ENCODE data around the gene GET3. TPM values are rescaled to one million over a fixed set of nuclear protein-coding genes. Genes with fewer than 3 reads are reported as not detected.

GET3 gene
- 10 to 100 TPM; 52.4 to 55.0 TPM for total RNA-seq

GRCh38 chr19:12736995-12737834 is at the start of gene GET3:
Gene GET3, plus strand, starts transcription at chr19:12737497. Its CDS starts 9 bp downstream, at chr19:12737506.

GRCh38 chr19:12696366-12697335 is 40.6 kb upstream of the GET3 start, which contains the start of gene FBXW9:
Gene FBXW9, minus strand, starts transcription at chr19:12696631. Its CDS starts 50 bp downstream, at chr19:12696581.

GRCh38 chr19:12723641-12724426 is 13.5 kb upstream of the GET3 start, which contains the start of gene TNPO2:
Gene TNPO2, minus strand, starts transcription at chr19:12723932. Its CDS starts 2,955 bp downstream, at chr19:12720977.

GRCh38 chr19:12751635-12752034 is 14.3 kb downstream of the GET3 start, which contains the start of gene BEST2:
Gene BEST2, plus strand, starts transcription at chr19:12751791. Its CDS starts 802 bp downstream, at chr19:12752593.

GRCh38 chr19:12774588-12775555 is 37.6 kb downstream of the GET3 start, which contains the start of gene HOOK2:
Gene HOOK2, minus strand, starts transcription at chr19:12775552. Its CDS starts 103 bp downstream, at chr19:12775449.

GRCh38 chr19:12791345-12792050 is 54.2 kb downstream of the GET3 start, which contains the start of gene JUNB:
Gene JUNB, plus strand, starts transcription at chr19:12791486. Its CDS starts 286 bp downstream, at chr19:12791772.

Small RNA genes lying within 50 kb of the gene (microRNA-seq; reads per million reads assigned to microRNA genes)
- gene MIR5684 (ENCODE audit: borderline microRNAs expressed, borderline replicate concordance), result not detected

Other genes with a start within 250 kb of the GET3 start
- gene ZNF564, start 186.0 kb upstream of the GET3 start, total RNA-seq, result 10 to 100 TPM; 11.7 to 11.8 TPM
- 10 to 100 TPM; 20.4 to 21.4 TPM for gene ZNF490, start 126.7 kb upstream of the GET3 start, total RNA-seq
- 10 to 100 TPM; 43.8 to 46.3 TPM for gene ZNF791, start 126.6 kb upstream of the GET3 start, total RNA-seq
- 100 to 1,000 TPM; 179 to 189 TPM for gene MAN2B1, start 70.8 kb upstream of the GET3 start, total RNA-seq
- 10 to 100 TPM; 14.2 to 17.2 TPM for gene WDR83, start 70.7 kb upstream of the GET3 start, total RNA-seq
- gene DHPS, start 55.6 kb upstream of the GET3 start, total RNA-seq, result 100 to 1,000 TPM; 102 to 115 TPM
- gene GNG14, start 49.5 kb upstream of the GET3 start, total RNA-seq, result not detected
- gene FBXW9, start 40.9 kb upstream of the GET3 start, total RNA-seq, result 1 to 10 TPM; 5.3 to 6.6 TPM
- gene TNPO2, start 13.6 kb upstream of the GET3 start, total RNA-seq, result 10 to 100 TPM; 62.6 to 63.7 TPM
- gene TRIR, start 2.8 kb upstream of the GET3 start, total RNA-seq, result 100 to 1,000 TPM; 221 to 228 TPM
- gene BEST2, start 14.3 kb downstream of the GET3 start, total RNA-seq, result not detected
- gene HOOK2, start 38.1 kb downstream of the GET3 start, total RNA-seq, result 10 to 100 TPM; 19.6 to 20.2 TPM
- gene JUNB, start 54.0 kb downstream of the GET3 start, total RNA-seq, result 10 to 100 TPM; 90.6 to 96.0 TPM
- gene PRDX2, start 64.3 kb downstream of the GET3 start, total RNA-seq, result 100 to 1,000 TPM; 245 to 256 TPM
- gene THSD8, start 64.6 kb downstream of the GET3 start, total RNA-seq, result 10 to 100 TPM; 12.6 to 18.2 TPM
- gene RNASEH2A, start 69.1 kb downstream of the GET3 start, total RNA-seq, result 10 to 100 TPM; 28.5 to 30.9 TPM
- not detected for gene RTBDN, start 97.1 kb downstream of the GET3 start, total RNA-seq
- under 1 TPM; 0.53 to 0.88 TPM for gene MAST1, start 101.0 kb downstream of the GET3 start, total RNA-seq
- 10 to 100 TPM; 29.4 to 30.0 TPM for gene DNASE2, start 144.0 kb downstream of the GET3 start, total RNA-seq
- under 1 TPM in 1 of 2 experiments, not detected in 1; 0.14 TPM for gene KLF1, start 149.7 kb downstream of the GET3 start, total RNA-seq
- 10 to 100 TPM; 39.0 to 42.7 TPM for gene GCDH, start 153.7 kb downstream of the GET3 start, total RNA-seq
- gene SYCE2, start 181.8 kb downstream of the GET3 start, total RNA-seq, result 1 to 10 TPM; 3.1 to 5.1 TPM
- 10 to 100 TPM; 72.4 to 77.0 TPM for gene FARSA, start 196.2 kb downstream of the GET3 start, total RNA-seq
- 100 to 1,000 TPM; 591 to 596 TPM for gene CALR, start 201.1 kb downstream of the GET3 start, total RNA-seq
- gene RAD23A, start 208.4 kb downstream of the GET3 start, total RNA-seq, result 100 to 1,000 TPM in 1 of 2 experiments, 10 to 100 TPM in 1; 97.6 to 113 TPM
- gene GADD45GIP1, start 219.7 kb downstream of the GET3 start, total RNA-seq, result 10 to 100 TPM; 13.9 to 18.0 TPM
- under 1 TPM; 0.24 to 0.25 TPM for gene DAND5, start 232.1 kb downstream of the GET3 start, total RNA-seq